ENCODE measurements around the gene TSPAN1. TPM values are rescaled to one million over a fixed set of nuclear protein-coding genes. Genes with fewer than 3 reads are reported as not detected.
A peak's percentile ranks its signal among the peaks of the same experiment; 100 is the strongest.

Gene TSPAN1
- total RNA-seq, 2 donors from 2014 or later = not detected

DNA sequence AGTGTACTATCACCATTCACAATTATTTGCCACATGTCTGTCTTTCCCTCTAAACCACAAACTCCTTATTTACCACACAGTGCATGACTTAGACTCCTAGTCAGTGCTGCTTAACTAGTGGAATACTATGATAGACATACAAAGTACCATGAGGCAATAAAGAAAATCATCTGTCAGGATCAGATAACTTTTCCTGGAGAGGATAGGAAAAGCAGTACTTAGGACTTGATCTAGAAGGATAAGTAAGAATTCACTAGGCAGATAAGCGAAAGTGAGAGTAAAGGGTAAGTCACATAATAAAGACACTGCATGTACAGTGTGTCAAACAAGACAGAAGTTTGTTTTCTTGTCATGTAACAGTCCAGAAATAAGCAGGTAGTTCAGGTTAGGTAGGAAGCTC, 21.2 kb upstream of the TSPAN1 start:
- no peak for DNase-seq (ENCODE audit: low spot score in 2 of 2)
- Mint-ChIP-seq H3K36me3 (no peaks in the 10 kb centered on the region), H3K9me3 (no peaks in the 10 kb centered on the region), H3K27ac (no peak overlapping the region)
- ATAC-seq = no peak

DNA sequence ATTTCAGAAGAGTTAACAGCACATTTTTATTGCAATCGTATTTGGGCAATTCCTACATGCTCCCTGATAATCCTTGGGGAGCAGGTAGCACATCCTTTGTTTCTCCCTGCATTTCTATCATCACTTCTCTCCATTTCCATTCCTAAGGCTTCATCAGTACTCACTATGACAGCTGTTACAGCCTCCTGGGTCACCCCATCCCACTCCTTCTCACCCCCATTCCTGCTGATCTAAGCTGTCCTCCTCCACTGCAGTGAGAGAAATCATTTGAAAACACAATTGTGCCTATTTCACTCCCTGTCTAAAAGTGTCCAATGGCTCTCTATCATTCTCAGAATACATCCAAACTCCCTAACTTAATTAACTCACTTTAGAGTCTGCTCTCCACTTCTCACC, 17.0 kb upstream of the TSPAN1 start:
- no peak for ATAC-seq
- Mint-ChIP-seq H3K27ac (no peak overlapping the region), H3K9me3 (no peaks in the 10 kb centered on the region), H3K36me3 (no peaks in the 10 kb centered on the region)
- no peak for DNase-seq (ENCODE audit: low spot score in 2 of 2)

DNA sequence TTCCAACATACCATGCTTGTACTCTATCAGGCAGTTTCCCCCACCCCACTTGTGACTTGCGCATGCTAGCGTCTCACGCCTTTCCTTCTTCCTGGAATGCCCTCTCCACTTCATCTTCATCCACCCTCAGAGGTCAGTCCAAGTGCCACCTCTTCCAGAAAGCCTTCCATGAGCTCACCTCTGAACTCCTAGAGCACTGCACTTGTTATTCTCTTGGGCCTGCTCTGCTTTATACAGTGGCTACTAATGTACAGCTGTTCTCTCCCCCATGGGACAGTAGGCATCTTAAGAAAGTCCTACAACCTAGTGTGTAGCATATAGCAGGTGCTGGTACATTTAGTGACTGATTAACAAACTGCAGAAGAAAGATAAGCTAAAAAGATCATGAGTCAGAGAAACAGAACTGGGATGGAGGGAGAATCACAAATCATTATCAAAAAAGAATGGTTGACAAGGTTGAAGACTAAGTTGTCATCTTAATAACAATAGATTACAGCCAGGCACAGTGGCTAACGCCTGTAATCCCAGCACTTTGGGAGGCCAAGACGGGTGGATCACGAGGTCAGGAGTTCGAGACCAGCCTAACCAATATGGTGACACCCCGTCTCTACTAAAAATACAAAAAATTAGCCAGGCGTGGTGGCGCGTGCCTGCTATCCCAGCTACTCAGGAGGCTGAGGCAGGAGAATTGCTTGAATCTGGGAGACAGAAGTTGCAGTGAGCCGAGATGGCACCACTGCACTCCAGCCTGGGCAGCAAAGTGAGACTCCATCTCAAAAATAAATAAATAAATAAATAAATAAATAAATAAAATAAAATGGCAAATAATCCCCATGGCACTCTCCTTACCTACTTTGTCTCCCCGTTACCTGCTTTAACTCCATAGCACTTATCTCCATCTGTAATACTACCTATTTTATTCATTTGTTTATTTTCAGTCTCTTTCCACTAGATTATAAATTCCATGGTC, 16.3 kb upstream of the TSPAN1 start:
- DNase-seq (ENCODE audit: low spot score in 2 of 2) (no peak), ATAC-seq (no peak)
- H3K27ac Mint-ChIP-seq = no peak overlapping the region
- H3K9me3 Mint-ChIP-seq = no peaks in the 10 kb centered on the region
- no peaks in the 10 kb centered on the region for H3K36me3 Mint-ChIP-seq

DNA sequence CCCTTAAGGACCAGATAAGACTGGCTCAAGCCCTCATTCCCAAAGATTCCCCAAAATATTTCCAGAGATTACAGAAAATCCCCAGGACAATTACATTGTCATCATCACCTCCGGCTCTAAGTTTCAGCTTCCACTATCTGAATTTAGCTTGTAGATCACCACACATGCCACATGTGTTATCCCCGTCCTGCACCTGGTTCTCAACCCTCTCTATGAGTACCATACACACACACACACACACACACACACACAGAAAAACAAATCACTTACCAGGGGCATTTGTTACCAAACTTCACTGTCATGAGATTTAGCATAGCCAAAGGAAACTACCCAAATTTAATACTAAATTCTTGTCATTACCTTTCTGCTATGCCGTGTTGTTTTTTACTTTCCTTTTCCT, 15.4 kb upstream of the TSPAN1 start:
- Mint-ChIP-seq H3K27ac (no peak overlapping the region), H3K36me3 (no peaks in the 10 kb centered on the region), H3K9me3 (no peaks in the 10 kb centered on the region)
- no peak for DNase-seq (ENCODE audit: low spot score in 2 of 2)
- ATAC-seq = no peak

DNA sequence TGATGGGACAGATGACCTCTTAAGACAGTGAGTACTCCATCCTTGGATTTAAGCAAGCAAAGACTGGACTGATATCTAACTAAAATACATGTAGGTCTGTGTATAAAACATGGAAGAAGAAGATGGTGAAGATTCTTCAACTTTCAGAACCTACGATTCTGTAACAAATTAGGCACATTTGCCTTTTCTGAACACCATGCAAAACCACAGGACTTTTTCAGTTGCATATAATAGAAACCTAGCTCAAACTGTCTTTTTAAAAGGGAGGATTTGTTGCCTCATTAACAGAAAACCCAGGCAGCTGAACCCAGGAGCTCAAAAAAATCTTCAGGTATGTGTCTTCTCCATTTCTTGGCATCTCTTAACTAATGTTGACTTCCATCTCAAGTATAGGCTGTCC, 14.7 kb upstream of the TSPAN1 start:
- H3K27ac Mint-ChIP-seq = no peak overlapping the region
- no peak for DNase-seq (ENCODE audit: low spot score in 2 of 2)
- no peak for ATAC-seq
- H3K36me3 Mint-ChIP-seq = no peaks in the 10 kb centered on the region
- H3K9me3 Mint-ChIP-seq = no peaks in the 10 kb centered on the region

DNA sequence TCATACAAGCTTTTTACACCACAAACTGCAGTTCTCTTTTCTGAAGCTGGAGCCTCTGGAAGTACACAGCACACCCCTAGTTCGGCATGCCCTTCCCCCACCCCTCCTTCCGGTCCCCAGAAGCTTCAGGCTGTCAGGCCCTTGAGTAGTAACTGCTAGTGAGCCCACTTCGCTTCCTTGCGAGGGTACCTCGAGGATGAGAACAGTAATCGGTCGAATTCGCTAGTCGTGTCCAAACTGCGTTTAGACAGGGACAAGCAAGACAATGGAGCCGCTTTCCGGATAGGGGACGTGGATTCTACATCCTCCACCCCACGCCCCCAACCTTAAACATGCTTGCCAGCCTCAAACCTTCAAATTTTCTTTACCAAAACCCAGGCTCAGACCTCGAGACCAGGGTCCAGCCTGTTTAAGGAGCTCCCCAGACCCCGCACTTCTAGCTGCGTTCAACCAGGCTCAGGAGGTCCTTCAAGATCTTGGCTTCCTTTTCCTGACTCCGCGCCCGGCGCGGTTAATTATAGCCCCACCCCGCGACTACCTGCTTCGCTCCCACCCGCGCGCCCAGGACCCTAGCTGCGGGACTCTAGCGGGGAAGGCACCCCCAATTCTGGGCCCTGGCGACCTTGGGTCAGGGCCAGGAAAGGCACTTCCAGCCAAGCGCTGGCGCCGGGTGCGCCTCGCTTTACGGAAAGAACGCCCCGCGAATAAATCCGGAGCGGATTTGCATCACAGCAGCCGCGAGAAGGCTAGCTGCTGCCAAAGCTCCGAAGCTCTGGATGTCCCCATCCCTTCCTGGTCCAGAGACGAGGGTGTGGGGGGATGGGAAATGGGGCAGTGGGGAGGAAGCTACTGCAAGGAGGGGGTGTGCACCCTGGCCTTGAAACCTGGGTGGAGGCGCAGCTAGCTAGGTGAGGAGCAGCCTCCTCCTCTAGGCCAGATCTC, 8.1 kb upstream of the TSPAN1 start:
- Mint-ChIP-seq H3K27ac (peak overlapping the region; percentile 63 to 91), H3K36me3 (no peaks in the 10 kb centered on the region)
- ATAC-seq = peak; percentile 74 to 75

DNA sequence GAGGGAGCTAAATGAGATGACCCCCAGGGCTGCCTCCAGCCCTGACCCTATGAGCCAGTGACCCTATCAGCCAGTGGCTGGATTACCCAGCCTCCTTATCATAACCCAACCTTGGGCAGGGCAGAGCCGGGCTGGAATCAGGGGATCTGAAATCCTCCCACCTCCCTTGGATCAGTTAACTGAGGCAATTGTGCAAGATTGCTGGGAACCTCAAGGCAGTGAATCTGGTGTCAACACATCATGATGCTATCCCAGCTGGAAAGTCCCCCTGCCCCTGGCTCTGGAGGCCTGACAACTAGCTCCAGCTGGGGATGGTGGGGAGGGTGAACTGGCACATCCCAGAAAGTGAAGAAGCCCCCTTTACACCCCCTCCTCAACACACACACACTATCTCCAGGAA, 6.4 kb upstream of the TSPAN1 start:
- H3K9me3 Mint-ChIP-seq = no peaks in the 10 kb centered on the region
- H3K36me3 Mint-ChIP-seq = no peaks in the 10 kb centered on the region
- no peak overlapping the region for H3K27ac Mint-ChIP-seq
- DNase-seq (ENCODE audit: low spot score in 2 of 2) (no peak), ATAC-seq (no peak)

More for the DNA sequence above, 8.1 kb upstream of the TSPAN1 start:
- no peaks in the 10 kb centered on the region for H3K9me3 Mint-ChIP-seq
- DNase-seq (ENCODE audit: low spot score in 2 of 2) = peak in 1 of 2 donors; percentile 45

DNA sequence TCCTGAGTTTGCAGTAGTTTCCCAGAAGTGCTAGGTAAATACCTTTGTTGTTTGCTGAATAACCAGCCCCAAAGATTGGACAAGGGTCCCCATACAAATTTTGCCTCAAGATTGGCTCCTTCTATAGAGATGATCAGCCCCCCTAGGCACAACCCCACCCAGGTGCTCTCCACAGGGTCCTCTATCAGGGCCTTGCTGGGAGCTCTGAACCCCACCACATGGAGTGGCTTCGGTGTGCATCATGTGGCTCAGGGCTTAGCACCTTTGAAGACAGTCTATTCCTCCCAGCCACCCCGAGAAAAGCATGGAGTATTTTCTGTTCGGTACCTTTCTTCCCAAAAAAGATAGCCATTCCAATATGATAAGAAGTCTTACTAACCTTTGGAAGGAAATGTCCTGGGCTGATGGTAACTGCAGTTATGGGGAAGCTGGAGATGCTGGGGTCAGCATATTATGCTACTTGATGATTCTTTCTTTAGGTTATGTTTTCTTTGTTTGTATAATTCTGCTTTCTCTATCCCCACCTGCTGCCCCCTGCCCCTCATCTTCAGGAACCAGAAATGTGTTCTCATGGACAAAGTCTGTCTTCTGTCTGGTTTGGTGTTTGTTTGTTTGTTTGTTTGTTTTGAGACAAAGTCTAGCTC, 5.0 kb upstream of the TSPAN1 start:
- Mint-ChIP-seq H3K36me3 (no peaks in the 10 kb centered on the region), H3K27ac (no peak overlapping the region), H3K9me3 (no peaks in the 10 kb centered on the region)
- ATAC-seq (no peak), DNase-seq (ENCODE audit: low spot score in 2 of 2) (no peak)

DNA sequence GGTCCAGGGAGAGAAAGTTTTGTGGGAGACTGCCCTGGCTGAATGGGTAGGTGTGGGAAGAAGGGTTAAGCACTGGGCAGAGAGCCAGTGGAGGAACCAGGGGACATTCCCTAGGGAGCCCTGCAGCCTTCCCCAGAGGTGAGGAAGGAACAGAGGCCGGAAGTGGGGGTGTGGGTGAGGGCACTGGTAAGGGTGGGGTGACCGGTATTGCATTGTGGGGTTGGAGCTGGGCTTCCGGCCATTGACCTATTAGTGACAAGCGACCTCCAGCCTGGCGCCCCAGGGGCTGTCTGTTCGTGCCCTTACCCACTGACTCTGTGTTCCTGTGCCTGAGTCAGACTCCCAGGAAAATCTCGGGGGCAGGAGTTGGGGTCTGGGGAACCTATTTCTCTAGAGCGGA, 3.5 kb upstream of the TSPAN1 start:
- Mint-ChIP-seq H3K27ac (no peak overlapping the region), H3K36me3 (no peaks in the 10 kb centered on the region), H3K9me3 (no peaks in the 10 kb centered on the region)
- ATAC-seq (no peak), DNase-seq (ENCODE audit: low spot score in 2 of 2) (no peak)

DNA sequence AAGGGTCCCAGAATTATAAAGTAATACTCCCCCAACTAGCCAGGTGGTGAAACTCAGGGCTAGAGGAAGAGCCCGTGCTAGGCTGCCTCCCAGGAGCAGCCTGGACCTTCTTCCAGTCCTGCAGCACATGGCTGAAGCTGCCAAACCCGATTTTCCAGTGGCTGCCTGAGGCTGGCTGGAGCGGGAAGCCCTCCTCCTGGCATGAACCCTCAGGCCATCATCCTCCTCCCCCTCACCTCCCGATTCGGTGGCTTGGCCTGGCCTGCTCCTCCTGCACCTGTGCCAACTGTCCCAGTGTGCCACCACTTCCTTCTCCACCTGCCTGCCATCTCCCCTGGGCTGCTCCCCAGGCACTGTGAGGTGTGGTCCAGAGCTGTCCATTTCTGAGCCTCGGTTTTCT, 3.0 kb upstream of the TSPAN1 start:
- ATAC-seq (no peak), DNase-seq (ENCODE audit: low spot score in 2 of 2) (no peak)
- Mint-ChIP-seq H3K9me3 (no peaks in the 10 kb centered on the region), H3K36me3 (no peaks in the 10 kb centered on the region), H3K27ac (no peak overlapping the region)

DNA sequence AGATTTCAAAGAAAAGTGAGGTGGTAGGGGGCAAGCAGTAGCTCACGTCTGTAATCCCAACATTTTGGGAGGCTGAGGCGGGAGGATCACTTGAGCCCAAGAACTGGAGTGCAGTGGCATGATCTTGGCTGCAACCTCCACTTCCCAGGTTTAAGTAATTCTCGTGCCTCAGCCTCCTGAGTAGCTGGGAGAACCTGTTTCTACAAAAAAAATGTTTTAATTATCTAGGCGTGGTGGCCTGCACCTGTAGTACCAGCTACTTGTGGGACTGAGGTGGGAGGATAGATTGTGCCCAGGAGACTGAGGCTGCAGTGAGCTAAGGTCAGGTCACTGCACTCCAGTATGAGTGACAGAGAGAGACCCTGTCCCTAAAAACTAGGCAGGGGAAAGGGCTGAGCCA, 2.6 kb upstream of the TSPAN1 start:
- ATAC-seq (no peak), DNase-seq (ENCODE audit: low spot score in 2 of 2) (no peak)
- Mint-ChIP-seq H3K27ac (no peak overlapping the region), H3K36me3 (no peaks in the 10 kb centered on the region), H3K9me3 (no peaks in the 10 kb centered on the region)

DNA sequence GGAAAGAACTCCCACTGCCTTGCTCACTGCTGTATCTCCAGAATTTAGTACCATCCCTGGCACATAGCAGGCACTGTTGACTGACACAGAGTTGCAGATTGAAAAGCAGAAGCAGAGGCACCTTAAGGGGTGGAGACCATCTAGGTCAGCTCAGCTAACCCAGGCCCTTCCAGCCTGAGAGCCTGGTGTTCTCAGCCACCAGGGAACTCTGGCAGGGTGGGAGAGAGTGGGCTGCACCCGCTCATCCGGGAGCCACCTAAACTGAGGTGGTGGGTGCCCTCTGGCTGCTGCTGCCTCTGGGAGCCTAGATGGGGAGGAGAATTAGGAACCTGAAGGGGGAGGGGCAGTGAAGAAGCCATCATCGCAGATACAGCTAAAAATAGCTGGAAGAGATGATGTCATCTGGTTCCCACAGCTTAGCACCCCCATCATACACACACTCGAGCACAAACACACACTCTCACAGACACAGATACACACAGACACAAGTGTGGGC, 1.5 kb upstream of the TSPAN1 start:
- ATAC-seq = no peak
- no peak overlapping the region for H3K27ac Mint-ChIP-seq
- H3K9me3 Mint-ChIP-seq = no peaks in the 10 kb centered on the region
- DNase-seq (ENCODE audit: low spot score in 2 of 2) = no peak
- H3K36me3 Mint-ChIP-seq = no peaks in the 10 kb centered on the region

DNA sequence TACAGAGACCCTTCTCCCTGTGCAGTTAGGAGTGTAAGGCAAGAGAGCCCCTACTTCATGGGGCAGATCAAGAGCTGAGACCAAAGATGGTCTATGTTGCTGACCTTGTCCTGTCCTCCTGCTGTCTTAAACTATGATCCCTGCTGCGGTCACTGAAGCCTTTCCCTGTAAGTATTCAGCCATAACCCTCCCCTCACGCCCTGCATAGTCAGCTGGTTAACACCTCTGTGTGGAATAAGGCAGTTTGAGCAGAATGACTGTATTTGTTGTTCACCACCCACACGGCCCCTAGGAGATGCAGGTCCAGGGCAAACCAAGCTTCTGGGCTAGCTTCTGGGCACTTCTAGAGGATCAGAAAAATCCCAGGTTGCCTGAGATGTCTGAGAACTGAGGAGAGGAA, 356 bp downstream of the TSPAN1 start:
- peak in 1 of 2 donors; percentile 63 for ATAC-seq
- Mint-ChIP-seq H3K9me3 (no peaks in the 10 kb centered on the region), H3K36me3 (no peaks in the 10 kb centered on the region), H3K27ac (no peak overlapping the region)
- no peak for DNase-seq (ENCODE audit: low spot score in 2 of 2)

DNA sequence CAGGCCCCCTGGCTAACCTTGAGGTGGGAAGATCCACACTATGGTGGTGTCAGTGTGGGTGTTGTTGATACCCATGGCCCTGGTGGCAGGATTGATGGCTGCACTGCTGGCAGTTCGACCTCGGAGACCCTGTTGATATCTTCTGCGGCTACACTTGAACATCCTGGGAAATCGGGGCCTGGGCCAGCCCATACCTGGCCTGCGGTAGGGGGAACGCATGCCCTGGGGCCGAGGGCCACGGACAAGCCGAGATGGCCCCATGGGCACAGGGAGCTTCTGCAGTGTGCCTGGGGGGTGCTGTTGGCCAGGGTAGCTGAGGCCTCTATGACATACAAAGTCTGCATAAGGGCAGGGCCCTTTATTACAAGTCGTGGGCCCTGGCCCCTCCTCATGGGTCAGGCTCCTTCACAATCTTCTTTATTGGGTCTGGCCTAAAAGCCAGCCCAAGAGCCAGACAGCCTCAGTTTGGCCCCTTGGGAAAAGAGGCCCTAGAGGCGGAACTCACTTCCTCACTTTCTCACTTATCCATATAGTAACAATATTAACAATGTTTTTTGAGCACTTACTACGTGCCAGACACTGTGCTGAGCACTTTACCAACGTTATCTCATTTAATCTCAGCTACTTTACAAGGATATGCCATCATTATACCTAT, 1.5 kb downstream of the TSPAN1 start, which contains the start of gene P3R3URF:
TSS of gene P3R3URF (minus strand) at position 278 of the 655 bp plus-strand sequence. CDS start at position 261, 17 bp downstream.
- ATAC-seq = no peak
- H3K36me3 Mint-ChIP-seq = no peaks in the 10 kb centered on the region

DNA sequence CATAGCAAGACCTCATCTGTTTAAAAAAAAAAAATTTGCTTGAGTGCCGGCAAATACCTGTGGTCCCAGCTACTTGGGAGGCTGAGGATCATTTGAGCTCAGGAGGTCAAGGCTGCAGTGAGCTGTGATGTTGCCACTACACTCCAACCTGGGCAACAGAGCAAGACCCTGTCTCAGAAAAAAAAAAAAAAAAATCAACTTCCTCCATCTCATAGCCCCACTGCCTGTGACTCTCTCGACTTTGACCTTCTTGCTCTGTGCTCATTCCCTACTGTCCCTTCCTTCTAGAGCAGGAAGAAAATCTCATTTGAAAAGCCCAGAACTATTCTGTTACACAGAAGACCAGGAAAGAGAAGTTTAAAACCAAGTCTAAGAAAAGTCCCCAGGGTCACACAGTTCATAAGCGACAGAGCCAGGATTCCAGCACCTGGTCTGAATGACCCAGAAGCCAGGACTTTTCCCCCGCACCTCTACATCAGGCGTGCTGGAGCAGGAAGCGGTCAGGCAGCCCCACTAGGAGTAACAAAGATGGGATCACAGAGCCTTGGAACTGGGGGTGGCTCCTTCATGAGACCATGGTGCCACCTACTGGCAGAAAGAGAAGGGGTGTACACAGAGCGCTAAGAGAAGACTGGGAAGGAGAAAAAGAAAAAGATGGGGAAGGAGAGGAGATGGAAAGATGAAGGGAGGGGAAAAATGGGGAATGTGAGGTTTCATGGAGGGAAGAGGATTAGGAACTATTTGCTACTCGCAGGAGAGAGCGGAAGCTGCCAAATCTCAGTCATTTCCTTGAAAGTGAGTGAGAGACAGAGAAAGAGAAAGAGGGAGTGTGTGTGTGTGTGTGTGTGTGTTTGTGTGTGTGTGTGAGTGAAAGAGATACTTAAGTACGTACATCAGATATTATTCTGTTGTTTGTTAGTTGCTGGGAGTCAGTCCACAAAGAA, 4.5 kb downstream of the TSPAN1 start:
- H3K36me3 Mint-ChIP-seq = no peaks in the 10 kb centered on the region
- no peak overlapping the region for H3K27ac Mint-ChIP-seq
- ATAC-seq = peak; percentile 83 to 89

More for the DNA sequence above, 1.5 kb downstream of the TSPAN1 start, which contains the start of gene P3R3URF:
- Mint-ChIP-seq H3K27ac (no peak within 1 kb of the TSS), H3K9me3 (no peaks in the 10 kb centered on the region)
- DNase-seq (ENCODE audit: low spot score in 2 of 2) = no peak

More for the DNA sequence above, 4.5 kb downstream of the TSPAN1 start:
- H3K9me3 Mint-ChIP-seq = no peaks in the 10 kb centered on the region
- peak in 1 of 2 donors; percentile 71 for DNase-seq (ENCODE audit: low spot score in 2 of 2)
